IPS-11a (cell line): Measurements from ENCODE around the gene TLCD1.
"Not testable (repeated sequence)": the region's sequence is repeated elsewhere in the genome, so short reads cannot be mapped to it uniquely, and the experiment has no call there.

Source experiments
- H3K4me3 ChIP-seq: one replicate; pipeline ENCODE4 v1.5.1; 2013; ENCODE audit warnings: low read depth, low read length, control low read depth

The TLCD1 gene

GRCh38 chr17:28747051-28747691 is 21.1 kb upstream of the TLCD1 start:
- no peak overlapping the region for H3K4me3 ChIP-seq

GRCh38 chr17:28746611-28747050 is 20.6 kb upstream of the TLCD1 start:
- no peak overlapping the region for H3K4me3 ChIP-seq

GRCh38 chr17:28745786-28746411 is 19.9 kb upstream of the TLCD1 start:
- peak overlapping the region; percentile 96 for H3K4me3 ChIP-seq

- peak overlapping the region; percentile 96 for H3K4me3 ChIP-seq
Measured at GRCh38 chr17:28744972-28745785, 19.1 kb upstream of the TLCD1 start.

- peak overlapping the region; percentile 96 for H3K4me3 ChIP-seq
Measured at GRCh38 chr17:28744104-28744971, 18.3 kb upstream of the TLCD1 start.

- H3K4me3 ChIP-seq, result peak within 1 kb of the TSS; percentile 96
Measured at GRCh38 chr17:28743243-28744103, 17.4 kb upstream of the TLCD1 start, which contains the start of gene TRAF4. Gene TRAF4 (plus strand): TSS chr17:28744011. CDS start chr17:28744113, 102 bp downstream.

GRCh38 chr17:28741358-28742349 is 15.6 kb upstream of the TLCD1 start:
- no peak overlapping the region for H3K4me3 ChIP-seq

- H3K4me3 ChIP-seq, result no peak overlapping the region
Measured at GRCh38 chr17:28740406-28741357, 14.6 kb upstream of the TLCD1 start.

- no peak overlapping the region for H3K4me3 ChIP-seq
Measured at GRCh38 chr17:28738680-28739384, 12.8 kb upstream of the TLCD1 start.

- no peak overlapping the region for H3K4me3 ChIP-seq
Measured at GRCh38 chr17:28737770-28738679, 12.0 kb upstream of the TLCD1 start.

- no peak overlapping the region for H3K4me3 ChIP-seq
Measured at GRCh38 chr17:28737316-28737715, 11.3 kb upstream of the TLCD1 start.

GRCh38 chr17:28735913-28736769 is 10.1 kb upstream of the TLCD1 start:
- not testable (repeated sequence) for H3K4me3 ChIP-seq

GRCh38 chr17:28735242-28735722 is 9.2 kb upstream of the TLCD1 start:
- no peak overlapping the region for H3K4me3 ChIP-seq

- no peak overlapping the region for H3K4me3 ChIP-seq
Measured at GRCh38 chr17:28734712-28735241, 8.7 kb upstream of the TLCD1 start.

GRCh38 chr17:28733346-28733745 is 7.3 kb upstream of the TLCD1 start:
- H3K4me3 ChIP-seq, result no peak overlapping the region
